Measurements from ENCODE around the gene DNASE1L3.

Gene DNASE1L3

GRCh38 chr3:58207954-58208353 is 2.8 kb downstream of the DNASE1L3 start:
- no peaks in the 10 kb centered on the region for H3F3A ChIP-seq (ENCODE audit: insufficient read depth, low read length)
- H3K9ac ChIP-seq (ENCODE audit: low read length): no peak overlapping the region
- no peaks in the 10 kb centered on the region for H3K27me3 ChIP-seq (ENCODE audit: insufficient read depth, low read length)
- TF ChIP-seq CTCF (IDR thresholded peaks at IDR 0.05; ENCODE audit: low read length) (no peak), EZH2 (IDR thresholded peaks at IDR 0.05; ENCODE audit: borderline replicate concordance, low read length) (no peak)
- no peaks in the 10 kb centered on the region for H3K9me3 ChIP-seq (ENCODE audit: low read length)
- H3K4me1 ChIP-seq (ENCODE audit: insufficient read depth, low read length, severe bottlenecking): no peaks in the 10 kb centered on the region
- no peak overlapping the region for H3K4me3 ChIP-seq (ENCODE audit: low read depth, low read length, poor library complexity, severe bottlenecking)
- H3K4me2 ChIP-seq (ENCODE audit: low read length): no peak overlapping the region
- no peak overlapping the region for H3K27ac ChIP-seq (ENCODE audit: low read depth, low read length, poor library complexity, severe bottlenecking)
- no peaks in the 10 kb centered on the region for H4K20me1 ChIP-seq (ENCODE audit: insufficient read depth, low read length)
- H2AFZ ChIP-seq (ENCODE audit: low read length): no peak overlapping the region
- H3K79me2 ChIP-seq (ENCODE audit: insufficient read depth, low read length): no peaks in the 10 kb centered on the region
- no peaks in the 10 kb centered on the region for H3K9me2 ChIP-seq (ENCODE audit: low read depth, low read length)
- no peaks in the 10 kb centered on the region for H3K36me3 ChIP-seq (ENCODE audit: insufficient read depth, low read length)

- Histone ChIP-seq H4K20me1 (ENCODE audit: insufficient read depth, low read length) (no peaks in the 10 kb centered on the region), H3K9ac (ENCODE audit: low read length) (no peak overlapping the region), H3K36me3 (ENCODE audit: insufficient read depth, low read length) (no peaks in the 10 kb centered on the region), H3K9me2 (ENCODE audit: low read depth, low read length) (no peaks in the 10 kb centered on the region), H3K9me3 (ENCODE audit: low read length) (no peaks in the 10 kb centered on the region), H3K4me2 (ENCODE audit: low read length) (no peak overlapping the region), H3K79me2 (ENCODE audit: insufficient read depth, low read length) (no peaks in the 10 kb centered on the region), H3K27ac (ENCODE audit: low read depth, low read length, poor library complexity, severe bottlenecking) (no peak overlapping the region), H3K4me1 (ENCODE audit: insufficient read depth, low read length, severe bottlenecking) (no peaks in the 10 kb centered on the region), H3K4me3 (ENCODE audit: low read depth, low read length, poor library complexity, severe bottlenecking) (no peak overlapping the region), H2AFZ (ENCODE audit: low read length) (no peak overlapping the region), H3F3A (ENCODE audit: insufficient read depth, low read length) (no peaks in the 10 kb centered on the region), H3K27me3 (ENCODE audit: insufficient read depth, low read length) (no peaks in the 10 kb centered on the region)
- TF ChIP-seq CTCF (IDR thresholded peaks at IDR 0.05; ENCODE audit: low read length): no peak
- TF ChIP-seq EZH2 (IDR thresholded peaks at IDR 0.05; ENCODE audit: borderline replicate concordance, low read length): no peak
Measured at GRCh38 chr3:58206406-58207011, 4.3 kb downstream of the DNASE1L3 start.

GRCh38 chr3:58205981-58206380 is 4.8 kb downstream of the DNASE1L3 start:
- Histone ChIP-seq H3K9me2 (ENCODE audit: low read depth, low read length) (no peaks in the 10 kb centered on the region), H3K27ac (ENCODE audit: low read depth, low read length, poor library complexity, severe bottlenecking) (no peak overlapping the region), H3K36me3 (ENCODE audit: insufficient read depth, low read length) (no peaks in the 10 kb centered on the region), H3K9ac (ENCODE audit: low read length) (no peak overlapping the region), H3K9me3 (ENCODE audit: low read length) (no peaks in the 10 kb centered on the region), H3K4me2 (ENCODE audit: low read length) (no peak overlapping the region), H3F3A (ENCODE audit: insufficient read depth, low read length) (no peaks in the 10 kb centered on the region), H2AFZ (ENCODE audit: low read length) (no peak overlapping the region), H4K20me1 (ENCODE audit: insufficient read depth, low read length) (no peaks in the 10 kb centered on the region), H3K79me2 (ENCODE audit: insufficient read depth, low read length) (no peaks in the 10 kb centered on the region), H3K27me3 (ENCODE audit: insufficient read depth, low read length) (peaks cover 2% of the 10 kb centered on the region; the same call in 1 of the 2 replicates), H3K4me3 (ENCODE audit: low read depth, low read length, poor library complexity, severe bottlenecking) (no peak overlapping the region), H3K4me1 (ENCODE audit: insufficient read depth, low read length, severe bottlenecking) (no peaks in the 10 kb centered on the region)
- TF ChIP-seq CTCF (IDR thresholded peaks at IDR 0.05; ENCODE audit: low read length) (no peak), EZH2 (IDR thresholded peaks at IDR 0.05; ENCODE audit: borderline replicate concordance, low read length) (no peak)
